HG03064 (cell line): ENCODE results near the gene NBEA.

Source experiments
- ATAC-seq: cut with Tn5 transposase; IDR thresholded peaks from one replicate; pipeline ENCODE4 v1.9.1; 2021; ENCODE audit warnings: low read depth; ENCODE audit not compliant: unreplicated experiment

Gene NBEA

DNA sequence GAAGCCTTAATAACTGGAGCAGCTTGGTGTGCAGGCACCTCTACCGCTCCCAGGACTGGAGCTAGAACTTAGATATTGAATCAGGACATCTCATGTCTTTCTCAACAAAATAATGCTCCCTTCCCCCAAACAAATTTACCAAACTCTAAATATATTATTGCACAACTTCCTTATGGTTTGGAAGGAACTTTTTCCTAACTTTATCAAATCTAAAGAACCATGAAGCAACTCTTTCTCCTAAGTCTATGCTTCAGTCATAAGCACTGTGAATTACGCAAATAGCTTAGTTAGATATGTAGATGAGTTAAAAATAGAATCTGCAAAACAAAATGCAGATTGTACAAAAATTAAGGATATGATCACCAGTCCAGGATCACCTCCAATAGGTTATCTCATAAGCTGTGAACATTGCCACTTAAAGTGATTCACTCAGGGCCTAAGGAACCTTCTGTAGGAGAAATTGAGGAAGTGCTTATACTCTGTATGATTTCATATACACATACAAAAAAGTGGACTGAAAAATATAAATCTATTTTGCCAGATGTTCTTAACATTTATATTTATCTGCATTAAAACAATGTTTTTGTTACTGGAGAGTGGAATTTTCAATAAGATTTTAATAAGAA, 554.8 kb downstream of the NBEA start:
- ATAC-seq = no peak

DNA sequence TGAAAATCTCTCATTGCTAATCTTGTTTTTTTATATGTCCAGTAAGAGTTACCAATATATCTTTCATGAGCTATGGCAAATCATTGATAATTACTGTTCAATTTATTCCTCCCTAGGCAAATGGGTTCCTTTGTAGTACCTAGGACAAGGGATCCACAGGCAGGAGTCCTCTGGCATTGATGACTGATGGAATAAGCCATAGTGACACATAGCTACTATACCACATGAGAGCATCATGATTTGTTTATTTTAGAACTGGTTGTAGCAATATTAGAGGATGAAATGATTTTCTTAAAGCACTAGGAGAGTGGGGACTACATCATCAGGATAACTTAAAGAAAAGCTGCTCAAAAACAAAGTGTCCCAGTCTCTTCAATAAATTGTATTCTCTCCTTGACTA, 556.2 kb downstream of the NBEA start:
- no peak for ATAC-seq

GRCh38 chr13:35499196-35499662, 557.2 kb downstream of the NBEA start:
- no peak for ATAC-seq

DNA sequence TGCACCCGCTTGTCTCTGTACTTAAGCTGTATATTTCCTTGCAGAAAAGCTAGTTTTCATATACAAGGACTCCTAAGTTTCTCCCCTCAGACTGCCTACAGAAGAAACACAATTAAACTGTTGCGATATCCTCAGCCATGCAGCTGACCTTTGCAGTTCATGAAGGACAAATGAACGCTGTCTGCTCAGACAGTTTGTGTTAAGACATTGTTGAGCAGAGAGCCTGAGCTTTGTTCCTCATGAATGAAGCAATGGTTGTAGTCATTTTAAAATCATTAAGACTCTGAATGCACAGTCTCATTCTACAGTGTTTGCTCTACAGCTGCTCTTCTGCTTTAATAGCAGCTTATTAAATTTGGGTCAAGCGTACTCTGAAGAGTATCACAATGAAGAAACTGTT, 557.6 kb downstream of the NBEA start:
- ATAC-seq = no peak

DNA sequence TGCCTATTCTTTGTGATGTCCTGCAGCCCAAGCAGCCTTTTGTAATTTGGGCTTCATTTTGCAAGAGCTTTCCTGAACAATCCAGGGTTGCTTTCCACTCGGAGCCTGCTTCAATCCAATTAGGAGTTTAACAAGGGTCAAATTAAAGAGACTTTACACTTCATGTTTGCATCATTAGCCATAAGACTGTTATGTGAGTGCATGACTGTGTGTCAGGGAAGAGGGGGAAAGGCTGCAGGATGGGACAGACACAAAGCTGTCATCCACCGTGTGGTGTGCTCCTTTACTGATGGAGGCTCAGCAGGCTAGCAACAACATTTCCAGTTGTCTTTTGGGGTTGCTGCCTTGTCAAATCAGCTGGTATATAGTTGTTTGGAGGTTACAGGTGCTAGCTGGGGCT, 558.1 kb downstream of the NBEA start:
- no peak for ATAC-seq

- no peak for ATAC-seq
Observed at GRCh38 chr13:35501661-35502235, 559.7 kb downstream of the NBEA start.

- ATAC-seq = no peak
Observed at GRCh38 chr13:35502456-35502855, 560.4 kb downstream of the NBEA start.

DNA sequence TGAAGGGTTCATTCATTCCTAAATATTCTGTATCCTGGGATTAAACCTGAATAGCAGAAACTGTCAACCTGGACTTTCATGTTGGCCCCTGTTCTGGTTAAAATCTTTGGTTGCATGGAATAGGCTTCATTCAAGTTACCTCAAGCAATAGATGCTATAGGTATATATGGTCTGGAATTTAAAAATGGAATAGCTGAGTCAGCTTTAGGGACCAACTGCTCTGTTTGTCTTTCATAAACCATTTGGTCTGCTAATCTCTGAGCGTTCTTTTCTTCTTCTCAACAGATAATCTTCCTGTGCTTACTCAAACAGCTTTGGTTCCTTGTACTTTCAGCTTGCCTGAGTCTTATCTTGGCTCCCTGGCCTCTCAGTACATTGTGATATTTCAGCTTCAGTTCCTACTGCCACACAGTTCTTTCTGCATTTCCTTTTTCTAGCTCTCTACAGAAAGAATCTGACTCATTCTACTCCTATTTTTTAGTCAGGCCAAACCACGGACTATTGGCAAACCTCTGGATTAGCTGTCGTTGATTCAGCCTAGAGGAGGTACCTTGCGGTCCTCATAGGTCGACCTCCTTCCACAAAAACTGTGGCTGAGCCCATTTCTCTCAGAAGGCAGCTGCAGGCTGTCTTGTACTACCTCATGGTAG, 570.3 kb downstream of the NBEA start:
- no peak for ATAC-seq

- no peak for ATAC-seq
Observed at GRCh38 chr13:35514061-35514477, 572.0 kb downstream of the NBEA start.

- ATAC-seq = no peak
Observed at GRCh38 chr13:35514801-35515502, 572.9 kb downstream of the NBEA start.

GRCh38 chr13:35518337-35518946, 576.4 kb downstream of the NBEA start:
- ATAC-seq = no peak

- no peak for ATAC-seq
Observed at GRCh38 chr13:35524171-35524570, 582.1 kb downstream of the NBEA start.

DNA sequence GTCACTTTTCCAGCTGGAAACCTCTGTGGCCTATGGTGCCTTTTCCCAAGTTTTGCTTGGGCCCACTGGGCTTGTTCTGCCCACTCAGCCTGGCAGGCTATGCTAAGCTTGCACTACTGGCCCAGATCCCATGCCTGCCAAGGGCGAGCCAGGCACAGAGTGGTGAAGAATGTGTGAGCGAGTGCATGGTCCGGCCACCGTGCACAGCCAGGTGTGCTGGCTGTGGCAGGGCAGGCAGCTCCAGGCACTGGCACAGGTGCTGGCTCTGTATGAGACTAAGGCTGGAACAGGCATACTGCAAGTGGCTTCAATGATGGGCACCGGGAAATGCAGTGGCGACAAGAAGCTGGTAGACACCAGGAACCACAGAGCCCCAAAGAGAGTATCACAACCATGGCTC, 584.5 kb downstream of the NBEA start:
- ATAC-seq = no peak

DNA sequence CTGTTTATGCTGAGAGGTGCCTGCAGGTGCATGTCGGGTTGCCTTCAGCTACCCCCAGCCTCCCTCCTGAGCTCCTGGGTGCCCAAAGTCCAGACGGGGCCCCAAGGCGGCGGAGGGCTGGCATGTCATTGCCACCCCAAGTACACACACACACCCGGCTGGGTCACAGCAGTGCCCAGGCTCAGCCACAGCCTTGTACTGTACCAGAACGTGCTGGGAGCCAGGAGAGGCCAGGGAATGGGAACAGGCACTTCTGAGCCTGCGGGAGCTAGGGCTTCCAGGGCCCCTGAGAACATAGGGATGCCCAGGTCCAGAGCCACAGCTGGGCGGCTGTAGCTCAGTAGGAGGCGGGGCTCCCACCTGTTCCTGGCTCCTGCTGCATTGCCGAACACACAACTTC, 585.4 kb downstream of the NBEA start:
- ATAC-seq = no peak

DNA sequence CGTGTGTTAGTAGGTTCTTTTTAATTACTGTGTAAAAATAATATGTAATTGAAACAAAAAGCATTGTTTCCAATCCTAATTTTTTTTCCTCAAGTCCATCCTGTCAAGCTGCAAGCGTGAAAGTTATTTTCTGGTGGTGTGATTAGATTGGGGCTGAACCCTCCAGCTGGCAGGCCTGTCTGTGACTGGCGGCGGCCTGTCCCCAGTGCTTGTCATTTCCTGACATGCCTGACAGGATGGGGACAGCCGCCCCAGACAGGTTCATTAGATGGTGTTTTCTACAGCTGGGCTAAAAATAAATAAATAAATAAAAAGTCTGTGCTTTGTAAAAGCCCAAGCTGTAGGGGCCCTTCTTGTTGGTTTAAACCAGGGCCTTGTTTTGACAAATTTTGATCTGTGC, 588.1 kb downstream of the NBEA start:
- no peak for ATAC-seq

GRCh38 chr13:35530581-35530980, 588.5 kb downstream of the NBEA start:
- ATAC-seq = no peak

DNA sequence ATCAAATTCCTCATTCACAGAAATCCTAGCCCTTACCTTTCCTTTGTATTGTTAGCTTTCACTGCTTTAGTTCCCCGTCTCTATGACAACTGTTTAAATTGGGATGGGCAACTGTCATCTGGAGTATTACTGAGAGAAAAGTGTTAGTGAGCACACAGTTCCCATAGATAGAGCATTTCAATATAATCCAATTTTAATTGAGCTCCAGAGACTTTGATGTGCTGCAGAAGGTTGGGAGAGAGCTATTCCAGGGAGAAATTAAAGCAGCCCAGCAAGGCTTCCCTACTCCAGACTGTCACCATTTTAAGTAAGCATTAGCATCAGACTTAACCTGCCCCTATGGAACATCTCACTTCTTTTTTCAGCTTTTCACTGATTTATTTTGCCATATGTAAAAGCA, 589.5 kb downstream of the NBEA start:
- no peak for ATAC-seq

- no peak for ATAC-seq
Observed at GRCh38 chr13:35534343-35534742, 592.3 kb downstream of the NBEA start.

GRCh38 chr13:35548790-35549189, 606.7 kb downstream of the NBEA start:
- no peak for ATAC-seq

GRCh38 chr13:35549481-35549880, 607.4 kb downstream of the NBEA start:
- ATAC-seq = no peak

GRCh38 chr13:35552172-35552844, 610.2 kb downstream of the NBEA start:
- no peak for ATAC-seq
